HG02571 (cell line): ENCODE data around the gene RASAL1.

Experiments used
- ATAC-seq: cut with Tn5 transposase; IDR thresholded peaks from one replicate; pipeline ENCODE4 v1.9.1; 2021; ENCODE audit warnings: mild to moderate bottlenecking, moderate library complexity; ENCODE audit not compliant: unreplicated experiment

The RASAL1 gene

GRCh38 chr12:113162102-113163029 lies 26.8 kb upstream of the RASAL1 start:
- no peak for ATAC-seq

GRCh38 chr12:113161415-113162016 lies 26.0 kb upstream of the RASAL1 start:
- ATAC-seq, result no peak

- ATAC-seq, result no peak
Observed at GRCh38 chr12:113159937-113160336, 24.4 kb upstream of the RASAL1 start.

- ATAC-seq, result no peak
Observed at GRCh38 chr12:113158439-113159203, 23.1 kb upstream of the RASAL1 start.

GRCh38 chr12:113157218-113157859 lies 21.8 kb upstream of the RASAL1 start:
- ATAC-seq, result no peak

- no peak for ATAC-seq
Observed at GRCh38 chr12:113155646-113156045, 20.1 kb upstream of the RASAL1 start.

GRCh38 chr12:113155060-113155459 lies 19.5 kb upstream of the RASAL1 start:
- ATAC-seq, result no peak

GRCh38 chr12:113154351-113154973 lies 18.9 kb upstream of the RASAL1 start:
- ATAC-seq, result no peak

GRCh38 chr12:113152835-113153814 lies 17.6 kb upstream of the RASAL1 start:
- ATAC-seq, result no peak

- no peak for ATAC-seq
Observed at GRCh38 chr12:113152196-113152834, 16.8 kb upstream of the RASAL1 start.

- ATAC-seq, result no peak
Observed at GRCh38 chr12:113151655-113152054, 16.1 kb upstream of the RASAL1 start.

- no peak for ATAC-seq
Observed at GRCh38 chr12:113149361-113150150, 14.0 kb upstream of the RASAL1 start, which contains the start of gene CFAP73. CFAP73 (plus strand) TSS chr12:113149724; CDS start chr12:113149858, 134 bp downstream.

GRCh38 chr12:113146999-113147398 lies 11.4 kb upstream of the RASAL1 start:
- ATAC-seq, result no peak

- ATAC-seq, result no peak
Observed at GRCh38 chr12:113145720-113146551, 10.4 kb upstream of the RASAL1 start.

GRCh38 chr12:113144806-113145205 lies 9.2 kb upstream of the RASAL1 start:
- ATAC-seq, result no peak

- no peak for ATAC-seq
Observed at GRCh38 chr12:113143959-113144358, 8.4 kb upstream of the RASAL1 start.

- ATAC-seq, result no peak
Observed at GRCh38 chr12:113142886-113143332, 7.3 kb upstream of the RASAL1 start.
